K562 (cell line): ENCODE results near the gene MEX3A. TPM values are rescaled to one million over a fixed set of nuclear protein-coding genes. Genes with fewer than 3 reads are reported as not detected.

Experiments used
- ADNP ChIP-seq: fragments of 200-800 bp; sonication (Bioruptor generic); IDR thresholded peaks from 2 replicates; pipeline ENCODE4 v1.6.1; 2016; ENCODE audit warnings: missing genetic modification characterization, missing compliant biosample characterization
- BMI1 ChIP-seq: fragments of 150-350 bp; IDR thresholded peaks from 2 replicates; pipeline ENCODE4 v1.6.1; 2014; ENCODE audit warnings: low read length
- CSDE1 ChIP-seq, 2 experiments: fragments of 450-650 bp; IDR thresholded peaks; 2 replicates each; pipeline ENCODE4 v1.6.1; 2016; ENCODE audit warnings: mild to moderate bottlenecking in 1 of 2
- FIP1L1 ChIP-seq: fragments of 200-400 bp; formaldehyde crosslinking; IDR thresholded peaks from 2 replicates; pipeline ENCODE4 v1.6.1; 2018; ENCODE audit warnings: mild to moderate bottlenecking, low read depth, low read length; ENCODE audit not compliant: poor library complexity, severe bottlenecking
- GABPB1 ChIP-seq: sonication (generic); formaldehyde crosslinking; IDR thresholded peaks from 2 replicates; pipeline ENCODE4 v1.8.0; 2022; ENCODE audit warnings: mild to moderate bottlenecking, missing genetic modification reagents
- HEY1 ChIP-seq: fragments of 250-450 bp; sonication (Bioruptor Pico); IDR thresholded peaks from 2 replicates; pipeline ENCODE4 v1.5.0; 2020; ENCODE audit warnings: mild to moderate bottlenecking, moderate library complexity, borderline replicate concordance
- HOMEZ ChIP-seq: fragments of 250-450 bp; sonication (Bioruptor Pico); IDR thresholded peaks from 2 replicates; pipeline ENCODE4 v1.4.0; 2020; ENCODE audit warnings: mild to moderate bottlenecking, moderate library complexity
- KLF13 ChIP-seq: fragments of 450-650 bp; IDR thresholded peaks from 2 replicates; pipeline ENCODE4 v1.6.1; 2016; ENCODE audit warnings: missing genetic modification characterization, low read depth, mild to moderate bottlenecking, missing compliant biosample characterization, moderate library complexity, borderline replicate concordance
- MTA1 ChIP-seq: fragments of 450-650 bp; IDR thresholded peaks from 2 replicates; pipeline ENCODE4 v1.6.1; 2017; ENCODE audit warnings: borderline replicate concordance
- NFIX ChIP-seq: fragments of 250-450 bp; sonication (Bioruptor Pico); IDR thresholded peaks from 2 replicates; pipeline ENCODE4 v1.4.0; 2020; ENCODE audit warnings: low read depth, mild to moderate bottlenecking, moderate library complexity
- NKRF ChIP-seq: fragments of 450-650 bp; IDR thresholded peaks from 2 replicates; pipeline ENCODE4 v1.6.1; 2016; ENCODE audit warnings: borderline replicate concordance
- NONO ChIP-seq, 2 experiments: fragments of 200-400 bp in 1 of 2; fragments of 450-650 bp in 1 of 2; formaldehyde crosslinking in 1 of 2; IDR thresholded peaks; 2 replicates each; pipeline ENCODE4 v1.6.1; 2017; ENCODE audit warnings: low read depth in 2 of 2, mild to moderate bottlenecking in 2 of 2, moderate library complexity in 2 of 2, low read length in 1 of 2
- PATZ1 ChIP-seq: fragments of 250-450 bp; sonication (Bioruptor Pico); IDR thresholded peaks from 2 replicates; pipeline ENCODE4 v1.5.0; 2020; ENCODE audit warnings: mild to moderate bottlenecking, borderline replicate concordance
- PURB ChIP-seq: sonication (generic); formaldehyde crosslinking; IDR thresholded peaks from 2 replicates; pipeline ENCODE4 v1.9.0; 2021; ENCODE audit warnings: low read depth, mild to moderate bottlenecking, missing genetic modification reagents
- SMAD3 ChIP-seq: fragments of 450-650 bp; formaldehyde crosslinking; conservative IDR thresholded peaks from 2 replicates; pipeline ENCODE4 v1.4.0; 2020; ENCODE audit warnings: mild to moderate bottlenecking
- SMARCA5 ChIP-seq: fragments of 450-650 bp; IDR thresholded peaks from 2 replicates; pipeline ENCODE4 v1.6.1; 2016
- TEAD1 ChIP-seq, 2 experiments: fragments of 450-650 bp in 1 of 2; sonication (generic) in 1 of 2; formaldehyde crosslinking; IDR thresholded peaks; 2 replicates each; pipeline versions ENCODE4 v1.4.0 to v1.8.0; 2020 to 2022; ENCODE audit warnings: mild to moderate bottlenecking in 2 of 2, missing genetic modification reagents in 1 of 2
- VEZF1 ChIP-seq: fragments of 200-800 bp; sonication (Bioruptor generic); IDR thresholded peaks from 2 replicates; pipeline ENCODE4 v1.6.1; 2017; ENCODE audit warnings: missing genetic modification characterization, missing compliant biosample characterization
- ZNF12 ChIP-seq: sonication (generic); formaldehyde crosslinking; IDR thresholded peaks from 2 replicates; pipeline ENCODE4 v1.4.0; 2020; ENCODE audit warnings: mild to moderate bottlenecking, missing genetic modification reagents
- ZNF431 ChIP-seq: sonication (generic); formaldehyde crosslinking; IDR thresholded peaks from 2 replicates; pipeline ENCODE4 v1.8.0; 2022; ENCODE audit warnings: mild to moderate bottlenecking, missing genetic modification reagents
- ZNF75A ChIP-seq: fragments of 450-650 bp; formaldehyde crosslinking; IDR thresholded peaks from 2 replicates; pipeline ENCODE4 v1.4.0; 2020; ENCODE audit warnings: mild to moderate bottlenecking
- polyA plus RNA-seq, 8 experiments: library from polyadenylated mRNA; depleted of rRNA in 4 of 8; stranded (reverse) in 5 of 8; unstranded in 3 of 8; fragments of >200 nt; fragmentation: Nextera tagmentation in 2 of 8; fragmentation: Illumina TruSeq in 1 of 8; extraction: Ambion mirVana in 2 of 8; extraction: Trizol in 1 of 8; gene quantifications; 2 replicates each; pipeline versions ENCODE4 v1.2.1 to v1.2.3, GENCODE V29; 2011 to 2014; ENCODE audit warnings: inconsistent platforms in 1 of 8, missing spikeins in 1 of 8
- total RNA-seq, 7 experiments: library from RNA; depleted of rRNA in 6 of 7; stranded (reverse); fragments of >200 nt in 6 of 7; fragmentation: Illumina TruSeq in 2 of 7; extraction: Trizol in 2 of 7; gene quantifications; 2 replicates each; pipeline versions ENCODE4 v1.2.1 to v1.2.3, GENCODE V29; 2011 to 2021; ENCODE audit warnings: low replicate concordance in 1 of 7

The MEX3A gene
- total and polyA plus RNA-seq, 9 of the 15 experiments (the other 6 are each of a cell fraction or from before 2014, with no cell fraction given) = 0.36 to 13.7 (median 5.2) TPM

- no peak for TF ChIP-seq NFIX (CRISPR knock-in tag)
- TF ChIP-seq MTA1 = no peak; the same call in 1 of the 2 replicates
- no peak for TF ChIP-seq CSDE1 (IDR thresholded peaks at IDR 0.05)
- TF ChIP-seq SMARCA5 = no peak
- peak; percentile 64; the same call in 1 of the 2 replicates for TF ChIP-seq ZNF12 (CRISPR knock-in tag)
- peak; percentile 82 for TF ChIP-seq GABPB1 (CRISPR knock-in tag)
- no peak for TF ChIP-seq ZNF431 (CRISPR knock-in tag)
- no peak for TF ChIP-seq ZNF75A (CRISPR knock-in tag)
- TF ChIP-seq KLF13 (tag) = peak; percentile 82
- TF ChIP-seq HOMEZ (CRISPR knock-in tag) = no peak
- TF ChIP-seq PURB (CRISPR knock-in tag) = no peak
- TF ChIP-seq ADNP (tag) = no peak
- TF ChIP-seq SMAD3 (CRISPR knock-in tag) = no peak; the same call in 1 of the 2 replicates
- no peak for TF ChIP-seq FIP1L1
- TF ChIP-seq NONO (IDR thresholded peaks at IDR 0.05; ENCODE audit: low read depth in 2 of 2, low read length in 1 of 2) = 0 out of 4 replicates have a peak, but pooled peaks of 1 of the 2 experiments have one; percentile 36
- peak in 1 of 2 experiments; percentile 43; a peak in 2 of 4 replicates for TF ChIP-seq TEAD1 (CRISPR knock-in tag; IDR thresholded peaks at IDR 0.05)
- TF ChIP-seq HEY1 (CRISPR knock-in tag) = peak; percentile 52; the same call in 1 of the 2 replicates
- peak; percentile 74 for TF ChIP-seq NKRF
- 0 out of 2 replicates have a peak, but pooled peaks have one; percentile 7 for TF ChIP-seq PATZ1 (CRISPR knock-in tag)
- TF ChIP-seq VEZF1 (CRISPR knock-in tag) = peak; percentile 67; the same call in 1 of the 2 replicates
- TF ChIP-seq BMI1 = no peak
Measured at GRCh38 chr1:156054500-156055280, 27.6 kb downstream of the MEX3A start, which contains the start of gene LAMTOR2 (continued).
